ENCODE data around the gene IL36RN. TPM values are rescaled to one million over a fixed set of nuclear protein-coding genes. Genes with fewer than 3 reads are reported as not detected.

The IL36RN gene
- polyA plus RNA-seq, 1 donor from 2014 or later = not detected

GRCh38 chr2:113068249-113068648 is 9.3 kb downstream of the IL36RN start:
- Histone ChIP-seq H4K20me1 (ENCODE audit: insufficient read depth) (no peaks in the 10 kb centered on the region), H3K27me3 (ENCODE audit: insufficient read depth, low read depth, low read length) (no peaks in the 10 kb centered on the region), H3K9me2 (ENCODE audit: insufficient read depth, low read length) (no peaks in the 10 kb centered on the region)

GRCh38 chr2:113068706-113069485 is 9.9 kb downstream of the IL36RN start:
- Histone ChIP-seq H3K79me2 (replicated peaks; ENCODE audit: insufficient read depth, low read length) (no peaks in the 10 kb centered on the region), H3F3A (ENCODE audit: insufficient read depth, low read length, poor library complexity, severe bottlenecking) (no peaks in the 10 kb centered on the region), H4K20me1 (ENCODE audit: insufficient read depth) (no peaks in the 10 kb centered on the region), H3K9me3 (ENCODE audit: low read length) (no peaks in the 10 kb centered on the region), H3K9ac (ENCODE audit: low read length) (no peak overlapping the region), H3K36me3 (ENCODE audit: insufficient read depth, low read length) (no peaks in the 10 kb centered on the region), H3K27ac (ENCODE audit: low read length) (no peak overlapping the region), H3K4me3 (ENCODE audit: low read length) (no peak overlapping the region), H3K27me3 (ENCODE audit: insufficient read depth, low read depth, low read length) (no peaks in the 10 kb centered on the region), H3K9me2 (ENCODE audit: insufficient read depth, low read length) (no peaks in the 10 kb centered on the region), H3K4me2 (ENCODE audit: low read length) (no peak overlapping the region), H2AFZ (ENCODE audit: low read depth, low read length) (no peak overlapping the region)
- TF ChIP-seq REST (IDR thresholded peaks at IDR 0.05; ENCODE audit: borderline replicate concordance) = no peak
- no peak for TF ChIP-seq SMC3 (conservative IDR thresholded peaks at IDR 0.05; ENCODE audit: poor library complexity)
- TF ChIP-seq RAD21 (conservative IDR thresholded peaks at IDR 0.05) = no peak
- no peak for TF ChIP-seq TAF1 (IDR thresholded peaks at IDR 0.05; ENCODE audit: low read depth)
- no peak for TF ChIP-seq EP300 (conservative IDR thresholded peaks at IDR 0.05; ENCODE audit: poor library complexity, severe bottlenecking)
- no peak for TF ChIP-seq EZH2 (IDR thresholded peaks at IDR 0.05; ENCODE audit: borderline replicate concordance, insufficient read depth, low read length, poor library complexity, severe bottlenecking)
- no peak for TF ChIP-seq CTCF (IDR thresholded peaks at IDR 0.05; ENCODE audit: poor library complexity, severe bottlenecking)
- TF ChIP-seq MXI1 (conservative IDR thresholded peaks at IDR 0.05; ENCODE audit: poor library complexity, severe bottlenecking) = no peak
- TF ChIP-seq POLR2AphosphoS5 (IDR thresholded peaks at IDR 0.05) = no peak

More at GRCh38 chr2:113068249-113068648, 9.3 kb downstream of the IL36RN start:
- H3K4me3 ChIP-seq (ENCODE audit: low read length) = no peak overlapping the region
- no peaks in the 10 kb centered on the region for H3K79me2 ChIP-seq (replicated peaks; ENCODE audit: insufficient read depth, low read length)
- H3K9ac ChIP-seq (ENCODE audit: low read length) = no peak overlapping the region
- no peak overlapping the region for H3K4me2 ChIP-seq (ENCODE audit: low read length)
- no peaks in the 10 kb centered on the region for H3F3A ChIP-seq (ENCODE audit: insufficient read depth, low read length, poor library complexity, severe bottlenecking)
- no peak overlapping the region for H3K27ac ChIP-seq (ENCODE audit: low read length)
- TF ChIP-seq MXI1 (conservative IDR thresholded peaks at IDR 0.05; ENCODE audit: poor library complexity, severe bottlenecking) (no peak), EP300 (conservative IDR thresholded peaks at IDR 0.05; ENCODE audit: poor library complexity, severe bottlenecking) (no peak)
- H3K36me3 ChIP-seq (ENCODE audit: insufficient read depth, low read length) = no peaks in the 10 kb centered on the region
- H3K9me3 ChIP-seq (ENCODE audit: low read length) = no peaks in the 10 kb centered on the region
- H2AFZ ChIP-seq (ENCODE audit: low read depth, low read length) = no peak overlapping the region
